ENCODE measurements around the gene STMND1.

- TF ChIP-seq POLR2AphosphoS5 (IDR thresholded peaks at IDR 0.05), result no peak
- no peak for TF ChIP-seq CTCF (IDR thresholded peaks at IDR 0.05)
- no peak for TF ChIP-seq POLR2A (IDR thresholded peaks at IDR 0.05)
- no peak for TF ChIP-seq EP300 (IDR thresholded peaks at IDR 0.05)
These were observed 28.9 kb downstream of the STMND1 start for GRCh38 chr6:17130786-17131185.
